D721Med (cell line): ENCODE measurements around the gene MYRIP.

Experiments used
- DNase-seq: peaks from one replicate; pipeline ENCODE4 v3.0.0; 2011; ENCODE audit warnings: low spot score; ENCODE audit not compliant: insufficient read length
- FAIRE-seq: peaks from 2 replicates; lab custom pipeline; 2011; peaks lifted over from hg19 to GRCh38; lab: Jason Lieb, UNC
- TF ChIP-seq, protein P1 (sequence below): IDR thresholded peaks from 2 replicates; pipeline ENCODE4 v1.5.1; 2012; ENCODE audit warnings: mild to moderate bottlenecking, control low read depth; ENCODE audit not compliant: insufficient read depth; ENCODE audit errors: missing control alignments

The MYRIP gene

DNA sequence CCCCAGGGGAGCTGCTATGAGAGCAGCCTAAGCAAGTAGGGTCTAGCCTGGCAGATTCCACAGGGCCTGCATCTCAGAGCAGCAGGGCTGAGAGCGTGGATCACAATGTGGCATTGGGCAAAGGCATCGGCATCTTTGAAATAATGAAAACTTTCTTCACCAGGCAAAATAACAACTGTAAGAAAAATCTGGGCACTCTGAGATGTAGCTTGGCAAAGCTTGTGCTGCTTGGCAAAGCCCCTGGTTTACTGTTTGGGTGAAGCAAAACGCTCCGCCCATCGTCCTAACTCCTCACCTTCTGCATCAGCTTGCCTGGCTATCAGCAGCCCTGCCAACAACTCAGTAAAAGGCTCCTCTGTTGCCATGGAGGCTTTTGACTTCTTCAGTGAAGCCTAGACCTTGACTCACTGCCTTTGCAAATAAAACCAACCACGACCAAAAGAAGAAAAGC, 287.3 kb downstream of the MYRIP start:
- FAIRE-seq: no peak
- no peak for DNase-seq
- TF ChIP-seq, protein P1, sequence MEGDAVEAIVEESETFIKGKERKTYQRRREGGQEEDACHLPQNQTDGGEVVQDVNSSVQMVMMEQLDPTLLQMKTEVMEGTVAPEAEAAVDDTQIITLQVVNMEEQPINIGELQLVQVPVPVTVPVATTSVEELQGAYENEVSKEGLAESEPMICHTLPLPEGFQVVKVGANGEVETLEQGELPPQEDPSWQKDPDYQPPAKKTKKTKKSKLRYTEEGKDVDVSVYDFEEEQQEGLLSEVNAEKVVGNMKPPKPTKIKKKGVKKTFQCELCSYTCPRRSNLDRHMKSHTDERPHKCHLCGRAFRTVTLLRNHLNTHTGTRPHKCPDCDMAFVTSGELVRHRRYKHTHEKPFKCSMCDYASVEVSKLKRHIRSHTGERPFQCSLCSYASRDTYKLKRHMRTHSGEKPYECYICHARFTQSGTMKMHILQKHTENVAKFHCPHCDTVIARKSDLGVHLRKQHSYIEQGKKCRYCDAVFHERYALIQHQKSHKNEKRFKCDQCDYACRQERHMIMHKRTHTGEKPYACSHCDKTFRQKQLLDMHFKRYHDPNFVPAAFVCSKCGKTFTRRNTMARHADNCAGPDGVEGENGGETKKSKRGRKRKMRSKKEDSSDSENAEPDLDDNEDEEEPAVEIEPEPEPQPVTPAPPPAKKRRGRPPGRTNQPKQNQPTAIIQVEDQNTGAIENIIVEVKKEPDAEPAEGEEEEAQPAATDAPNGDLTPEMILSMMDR: no peak

GRCh38 chr3:40097131-40098117, 288.0 kb downstream of the MYRIP start:
- TF ChIP-seq, protein P1: no peak
- DNase-seq: no peak
- no peak for FAIRE-seq

GRCh38 chr3:40098261-40098759, 288.9 kb downstream of the MYRIP start:
- no peak for DNase-seq
- TF ChIP-seq, protein P1: no peak
- FAIRE-seq: no peak

- DNase-seq (no peak), FAIRE-seq (no peak)
These were observed 290.5 kb downstream of the MYRIP start for GRCh38 chr3:40099871-40100270.

DNA sequence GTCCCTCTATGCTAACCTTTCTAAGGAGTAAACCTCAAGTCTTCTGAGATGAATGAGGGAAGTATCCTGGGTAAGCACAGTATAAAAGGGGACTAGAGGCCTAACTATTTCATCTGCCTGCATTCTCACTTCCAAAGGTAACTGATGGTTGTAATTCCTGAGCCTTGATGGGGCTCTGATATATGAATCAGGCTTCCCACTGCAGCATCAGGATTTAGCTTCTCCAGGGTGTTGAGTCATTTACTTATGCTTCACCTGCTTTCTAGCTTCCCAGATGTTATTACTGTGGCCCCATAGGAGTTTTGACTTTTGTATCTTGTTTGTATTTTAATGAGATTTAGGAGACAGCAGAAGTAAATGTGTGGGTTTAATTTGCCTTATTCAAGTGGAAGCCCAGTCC, 292.8 kb downstream of the MYRIP start:
- DNase-seq (no peak), FAIRE-seq (no peak)
- TF ChIP-seq, protein P1: no peak

More at GRCh38 chr3:40099871-40100270, 290.5 kb downstream of the MYRIP start:
- TF ChIP-seq, protein P1: no peak

DNA sequence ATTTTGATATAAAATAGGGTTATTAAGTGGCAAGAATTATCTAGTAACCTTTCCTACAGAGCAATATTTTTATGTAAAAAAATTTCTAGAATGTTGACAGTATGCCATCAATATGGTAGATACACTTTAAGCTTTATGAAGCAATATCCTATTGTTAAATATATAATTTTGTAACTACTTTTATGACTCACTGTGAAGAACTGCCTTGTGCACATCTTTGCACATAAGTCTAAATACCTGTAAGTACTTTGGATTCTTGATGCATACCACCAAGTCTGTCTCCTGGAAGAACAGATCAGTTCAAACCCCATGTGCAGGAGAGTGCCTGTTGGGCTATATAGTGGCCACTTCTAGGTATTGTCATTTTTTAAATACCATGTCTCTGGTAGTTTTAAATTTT, 294.4 kb downstream of the MYRIP start:
- TF ChIP-seq, protein P1: no peak
- FAIRE-seq (no peak), DNase-seq (no peak)
